HepG2 (cell line): ENCODE measurements around the gene PRM2. TPM values are rescaled to one million over a fixed set of nuclear protein-coding genes. Genes with fewer than 3 reads are reported as not detected.
A peak's percentile ranks its signal among the peaks of the same experiment; 100 is the strongest.

ENCODE experiments used
- EEA1 ChIP-seq: sonication (generic); formaldehyde crosslinking; IDR thresholded peaks from 2 replicates; pipeline ENCODE4 v1.5.1; 2020; ENCODE audit warnings: mild to moderate bottlenecking, missing genetic modification reagents, borderline replicate concordance
- ESRRA ChIP-seq: sonication (generic); formaldehyde crosslinking; IDR thresholded peaks from 2 replicates; pipeline ENCODE4 v1.5.1; 2020; ENCODE audit warnings: mild to moderate bottlenecking, low read depth, missing genetic modification reagents
- GPBP1L1 ChIP-seq: sonication (generic); formaldehyde crosslinking; IDR thresholded peaks from 2 replicates; pipeline ENCODE4 v1.5.0; 2020; ENCODE audit warnings: mild to moderate bottlenecking, missing genetic modification reagents
- GTF3A ChIP-seq: sonication (generic); formaldehyde crosslinking; conservative IDR thresholded peaks from 2 replicates; pipeline ENCODE4 v1.4.0; 2020; ENCODE audit warnings: mild to moderate bottlenecking, missing genetic modification reagents
- HNF4G ChIP-seq, 2 experiments: sonication (generic) in 1 of 2; formaldehyde crosslinking in 1 of 2; IDR thresholded peaks; 2 replicates each; pipeline versions ENCODE4 v1.4.0 to v1.6.1; 2011 to 2020; ENCODE audit warnings: borderline replicate concordance in 2 of 2, low read depth in 2 of 2, mild to moderate bottlenecking in 2 of 2, low read length in 1 of 2, missing genetic modification reagents in 1 of 2, moderate library complexity in 1 of 2
- NFATC3 ChIP-seq: sonication (generic); formaldehyde crosslinking; IDR thresholded peaks from 2 replicates; pipeline ENCODE4 v1.5.1; 2020; ENCODE audit warnings: mild to moderate bottlenecking, missing genetic modification reagents
- NFE2L2 ChIP-seq: fragments of 150-350 bp; IDR thresholded peaks from 2 replicates; pipeline ENCODE4 v1.6.1; 2014; ENCODE audit warnings: low read length
- THYN1 ChIP-seq: sonication (generic); formaldehyde crosslinking; IDR thresholded peaks from 2 replicates; pipeline ENCODE4 v1.8.1; 2023; ENCODE audit warnings: low read depth, mild to moderate bottlenecking, moderate library complexity, missing genetic modification reagents, borderline replicate concordance
- ZBED4 ChIP-seq: sonication (generic); formaldehyde crosslinking; IDR thresholded peaks from 2 replicates; pipeline ENCODE4 v1.4.0; 2020; ENCODE audit warnings: missing genetic modification reagents, borderline replicate concordance
- ZNF256 ChIP-seq: sonication (generic); formaldehyde crosslinking; conservative IDR thresholded peaks from 2 replicates; pipeline ENCODE4 v1.4.0; 2020; ENCODE audit warnings: missing genetic modification reagents
- ZNF260 ChIP-seq: sonication (generic); formaldehyde crosslinking; IDR thresholded peaks from 2 replicates; pipeline ENCODE4 v1.4.0; 2020; ENCODE audit warnings: missing genetic modification reagents, low read depth, mild to moderate bottlenecking, borderline replicate concordance
- ZNF7 ChIP-seq: IDR thresholded peaks from 2 replicates; pipeline ENCODE4 v1.6.1; 2016; ENCODE audit warnings: missing biosample characterization, missing genetic modification reagents
- ZNF777 ChIP-seq: sonication (generic); formaldehyde crosslinking; IDR thresholded peaks from 2 replicates; pipeline ENCODE4 v1.4.0; 2020; ENCODE audit warnings: missing genetic modification reagents
- ZNF850 ChIP-seq: sonication (generic); formaldehyde crosslinking; conservative IDR thresholded peaks from 2 replicates; pipeline ENCODE4 v1.9.0; 2021; ENCODE audit warnings: mild to moderate bottlenecking, missing genetic modification reagents
- polyA plus RNA-seq, 8 experiments: library from polyadenylated mRNA; depleted of rRNA in 3 of 8; stranded (reverse) in 7 of 8; unstranded in 1 of 8; fragments of >200 nt; fragmentation: Illumina TruSeq in 4 of 8; extraction: Trizol in 4 of 8; gene quantifications; 2 replicates each; pipeline versions ENCODE4 v1.2.1 to v1.2.3, GENCODE V29; 2011 to 2016; ENCODE audit warnings: low read depth in 4 of 8, missing spikeins in 1 of 8, mixed read lengths in 1 of 8; ENCODE audit not compliant: insufficient read depth in 1 of 8
- total RNA-seq, 5 experiments: library from RNA; depleted of rRNA; stranded (reverse); fragments of >200 nt; fragmentation: Illumina TruSeq; extraction: Trizol; gene quantifications; 2 replicates each; pipeline ENCODE4 v1.2.3, GENCODE V29; 2016; ENCODE audit warnings: low read depth in 1 of 5
- TF ChIP-seq, protein P1 (sequence below): sonication (generic); formaldehyde crosslinking; IDR thresholded peaks from 2 replicates; pipeline ENCODE4 v1.4.0; 2020; ENCODE audit warnings: mild to moderate bottlenecking, missing genetic modification reagents

Gene PRM2
- total and polyA plus RNA-seq, 2 of the 13 experiments (the other 11 are each of a cell fraction or from before 2014, with no cell fraction given), result 0.54 TPM; not detected in 1

GRCh38 chr16:11309895-11310633, 33.8 kb upstream of the PRM2 start (continued):
- TF ChIP-seq, protein P1, sequence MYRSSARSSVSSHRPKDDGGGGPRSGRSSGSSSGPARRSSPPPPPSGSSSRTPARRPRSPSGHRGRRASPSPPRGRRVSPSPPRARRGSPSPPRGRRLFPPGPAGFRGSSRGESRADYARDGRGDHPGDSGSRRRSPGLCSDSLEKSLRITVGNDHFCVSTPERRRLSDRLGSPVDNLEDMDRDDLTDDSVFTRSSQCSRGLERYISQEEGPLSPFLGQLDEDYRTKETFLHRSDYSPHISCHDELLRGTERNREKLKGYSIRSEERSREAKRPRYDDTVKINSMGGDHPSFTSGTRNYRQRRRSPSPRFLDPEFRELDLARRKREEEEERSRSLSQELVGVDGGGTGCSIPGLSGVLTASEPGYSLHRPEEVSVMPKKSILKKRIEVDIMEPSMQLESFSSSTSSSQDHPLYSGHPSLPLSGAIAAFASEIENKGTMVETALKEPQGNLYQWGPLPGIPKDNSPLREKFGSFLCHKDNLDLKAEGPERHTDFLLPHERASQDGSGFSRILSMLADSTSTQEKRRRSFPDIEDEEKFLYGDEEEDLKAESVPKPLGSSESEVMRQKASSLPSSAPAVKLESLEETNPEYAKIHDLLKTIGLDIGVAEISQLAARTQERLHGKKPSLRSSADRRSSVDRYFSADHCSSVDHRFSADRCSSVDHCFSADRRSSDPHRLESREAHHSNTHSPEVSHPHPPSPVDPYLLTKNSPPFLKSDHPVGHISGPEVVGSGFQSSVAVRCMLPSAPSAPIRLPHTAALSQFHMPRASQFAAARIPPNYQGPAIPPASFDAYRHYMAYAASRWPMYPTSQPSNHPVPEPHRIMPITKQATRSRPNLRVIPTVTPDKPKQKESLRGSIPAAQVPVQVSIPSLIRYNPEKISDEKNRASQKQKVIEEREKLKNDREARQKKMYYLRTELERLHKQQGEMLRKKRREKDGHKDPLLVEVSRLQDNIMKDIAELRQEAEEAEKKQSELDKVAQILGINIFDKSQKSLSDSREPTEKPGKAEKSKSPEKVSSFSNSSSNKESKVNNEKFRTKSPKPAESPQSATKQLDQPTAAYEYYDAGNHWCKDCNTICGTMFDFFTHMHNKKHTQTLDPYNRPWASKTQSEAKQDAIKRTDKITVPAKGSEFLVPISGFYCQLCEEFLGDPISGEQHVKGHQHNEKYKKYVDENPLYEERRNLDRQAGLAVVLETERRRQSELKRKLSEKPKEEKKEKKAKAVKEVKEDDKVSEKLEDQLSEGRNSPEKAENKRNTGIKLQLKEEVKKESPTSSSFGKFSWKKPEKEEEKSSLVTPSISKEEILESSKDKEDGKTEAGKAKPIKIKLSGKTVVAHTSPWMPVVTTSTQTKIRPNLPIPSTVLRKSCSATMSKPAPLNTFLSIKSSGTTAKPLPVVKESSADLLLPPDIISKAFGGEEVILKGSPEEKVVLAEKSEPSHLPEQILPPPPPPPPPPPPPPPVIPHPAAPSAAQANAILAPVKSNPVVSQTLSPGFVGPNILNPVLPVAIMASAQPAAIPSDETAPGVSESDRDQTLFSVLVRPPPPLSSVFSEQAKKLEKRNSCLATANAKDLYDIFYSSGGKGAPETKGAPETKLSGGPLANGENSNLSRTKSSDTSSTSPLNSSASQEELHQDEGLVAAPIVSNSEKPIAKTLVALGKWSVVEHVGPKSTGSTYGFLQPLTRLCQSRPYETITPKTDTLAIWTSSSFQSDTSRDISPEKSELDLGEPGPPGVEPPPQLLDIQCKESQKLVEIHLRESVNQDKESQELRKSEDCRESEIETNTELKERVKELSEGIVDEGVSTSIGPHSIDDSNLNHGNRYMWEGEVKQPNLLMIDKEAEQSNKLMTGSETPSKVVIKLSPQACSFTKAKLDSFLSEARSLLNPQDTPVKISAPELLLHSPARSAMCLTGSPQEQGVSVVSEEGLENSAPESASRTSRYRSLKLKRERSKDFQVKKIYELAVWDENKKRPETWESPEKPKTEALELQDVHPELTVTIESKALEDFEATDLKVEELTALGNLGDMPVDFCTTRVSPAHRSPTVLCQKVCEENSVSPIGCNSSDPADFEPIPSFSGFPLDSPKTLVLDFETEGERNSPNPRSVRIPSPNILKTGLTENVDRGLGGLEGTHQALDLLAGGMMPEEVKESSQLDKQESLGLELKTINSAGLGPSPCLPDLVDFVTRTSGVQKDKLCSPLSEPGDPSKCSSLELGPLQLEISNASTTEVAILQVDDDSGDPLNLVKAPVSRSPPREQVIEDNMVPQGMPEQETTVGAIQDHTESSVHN (CRISPR knock-in tag), result no peak; the same call in 1 of the 2 replicates
- TF ChIP-seq ZNF260 (peak; percentile 100), EEA1 (CRISPR knock-in tag) (no peak), GPBP1L1 (CRISPR knock-in tag) (no peak), THYN1 (no peak), NFE2L2 (no peak), HNF4G (IDR thresholded peaks at IDR 0.05; ENCODE audit: borderline replicate concordance, low read depth, low read length) (peak; percentile 16; the same call in 1 of the 2 replicates), HNF4G (CRISPR knock-in tag; IDR thresholded peaks at IDR 0.05; ENCODE audit: borderline replicate concordance, low read depth) (peak; percentile 81), GTF3A (CRISPR knock-in tag) (no peak), ZNF256 (no peak), ZBED4 (CRISPR knock-in tag) (peak; percentile 54; the same call in 1 of the 2 replicates), ZNF850 (no peak), NFATC3 (CRISPR knock-in tag) (peak; percentile 78; the same call in 1 of the 2 replicates), ZNF7 (CRISPR knock-in tag) (peak; percentile 6; the same call in 1 of the 2 replicates), ZNF777 (no peak), ESRRA (CRISPR knock-in tag) (no peak; the same call in none of the 2 replicates)
